HG03520 (cell line): ENCODE measurements around the gene RRAGD.
A peak's percentile ranks its signal among the peaks of the same experiment; 100 is the strongest.

Experiments
- ATAC-seq: cut with Tn5 transposase; IDR thresholded peaks from one replicate; pipeline ENCODE4 v1.9.1; 2021; ENCODE audit warnings: mild to moderate bottlenecking, moderate library complexity; ENCODE audit not compliant: unreplicated experiment

The RRAGD gene

DNA sequence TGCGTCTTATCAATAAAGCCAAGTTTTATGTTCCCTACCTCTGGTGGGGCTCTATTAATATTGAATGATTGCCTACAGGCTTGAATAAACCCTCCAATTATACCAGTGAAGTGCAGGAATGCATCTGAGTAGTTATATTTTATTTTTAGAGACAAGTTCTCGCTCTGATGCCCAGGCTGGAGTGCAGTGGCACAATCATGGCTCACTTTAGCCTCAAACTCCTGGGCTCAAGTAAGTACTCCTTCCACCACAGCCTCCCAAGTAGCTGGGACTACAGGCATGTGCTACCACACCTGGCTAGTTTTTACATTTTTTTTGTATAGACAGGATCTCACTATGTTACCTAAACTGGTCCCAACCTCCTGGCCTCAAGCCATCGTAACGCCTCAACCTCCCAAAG, 33.4 kb downstream of the RRAGD start:
- ATAC-seq, result no peak

DNA sequence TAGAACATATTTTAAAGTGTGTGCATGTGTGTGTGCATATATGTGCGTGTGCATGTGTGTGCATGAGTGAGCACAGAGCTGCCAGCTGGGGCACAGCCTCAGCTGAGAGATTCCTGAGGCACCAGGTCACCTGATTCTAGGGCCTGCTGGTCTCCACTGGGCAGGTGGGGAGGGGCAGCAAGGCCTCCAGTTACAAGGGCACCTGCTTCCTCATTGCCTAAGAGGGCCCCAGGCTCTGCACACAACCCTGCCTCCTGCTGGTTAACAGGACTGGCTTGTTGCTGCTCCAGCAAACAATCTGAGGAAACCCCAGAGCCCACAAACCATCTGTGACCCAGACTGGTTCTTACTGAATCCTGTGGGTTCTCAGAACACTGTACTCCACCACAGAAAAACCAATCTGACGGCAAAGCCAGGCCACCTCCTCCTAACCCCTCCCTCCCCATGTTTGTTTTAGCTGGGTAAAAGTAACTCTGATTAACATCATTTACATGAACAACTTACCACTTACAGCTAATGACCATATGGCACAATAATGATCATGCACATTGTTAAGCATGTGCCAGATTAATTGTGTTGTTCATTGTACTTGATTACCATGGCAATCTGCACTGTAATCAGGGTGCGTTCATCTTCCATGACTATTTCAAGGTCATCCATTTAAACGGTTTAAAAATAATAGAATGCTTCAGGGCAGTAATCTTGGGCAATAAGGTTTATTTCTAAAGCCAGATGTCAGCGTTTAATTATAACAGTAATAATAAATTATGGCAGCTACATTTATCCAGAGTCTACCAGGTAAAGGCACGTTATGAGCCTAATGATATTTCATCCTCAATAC, 36.4 kb downstream of the RRAGD start:
- peak; percentile 76 for ATAC-seq

DNA sequence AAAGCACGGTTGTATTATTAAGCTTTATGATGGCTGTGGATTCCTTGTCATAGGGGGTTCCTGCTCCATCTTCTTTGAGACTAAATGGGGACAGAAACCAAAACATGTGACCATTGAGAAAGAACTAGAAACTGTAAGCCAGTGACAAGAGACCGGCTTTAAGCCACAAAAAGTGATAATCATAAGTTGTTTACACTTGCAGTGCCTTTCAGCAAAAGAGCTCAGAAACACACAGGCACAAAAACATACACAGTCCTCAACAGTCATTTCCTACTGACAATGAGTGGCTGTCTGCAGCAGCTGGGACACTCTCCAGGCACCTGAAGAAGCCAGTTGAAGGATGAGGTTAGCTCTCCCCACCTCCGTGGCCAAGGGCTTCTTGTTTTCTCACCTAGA, 39.6 kb downstream of the RRAGD start:
- peak; percentile 42 for ATAC-seq

DNA sequence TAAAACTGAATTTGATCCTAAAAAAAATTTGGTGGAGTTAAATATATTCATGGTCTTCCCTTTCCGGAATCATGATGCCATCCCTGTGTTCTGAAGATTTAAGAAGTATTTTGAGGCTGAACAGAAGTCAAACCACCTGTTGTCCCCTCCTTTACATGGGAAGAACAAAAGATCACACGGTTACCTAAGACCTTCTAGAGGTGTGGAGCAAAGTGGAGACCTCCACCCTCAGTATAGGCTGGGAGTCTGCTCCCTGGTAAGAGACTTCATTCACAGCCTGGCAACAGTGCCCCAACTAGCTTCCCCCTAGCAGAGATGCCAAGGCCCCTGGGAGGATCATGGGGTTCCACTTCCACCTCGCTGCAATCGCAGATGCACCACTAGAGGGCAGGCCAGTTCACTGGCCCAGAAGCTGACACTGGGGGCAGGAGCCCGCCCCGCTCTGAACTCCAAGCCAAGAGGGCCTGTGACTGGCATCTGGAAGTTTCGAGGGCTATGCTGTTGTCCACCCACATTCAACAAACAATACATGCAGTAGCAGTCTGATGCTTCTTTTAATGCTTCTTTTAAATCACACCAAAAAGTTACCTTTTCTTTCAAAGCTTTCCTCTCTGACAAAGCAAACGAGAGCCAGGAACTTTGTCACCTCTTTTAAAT, 40.1 kb downstream of the RRAGD start:
- peak; percentile 49 for ATAC-seq

DNA sequence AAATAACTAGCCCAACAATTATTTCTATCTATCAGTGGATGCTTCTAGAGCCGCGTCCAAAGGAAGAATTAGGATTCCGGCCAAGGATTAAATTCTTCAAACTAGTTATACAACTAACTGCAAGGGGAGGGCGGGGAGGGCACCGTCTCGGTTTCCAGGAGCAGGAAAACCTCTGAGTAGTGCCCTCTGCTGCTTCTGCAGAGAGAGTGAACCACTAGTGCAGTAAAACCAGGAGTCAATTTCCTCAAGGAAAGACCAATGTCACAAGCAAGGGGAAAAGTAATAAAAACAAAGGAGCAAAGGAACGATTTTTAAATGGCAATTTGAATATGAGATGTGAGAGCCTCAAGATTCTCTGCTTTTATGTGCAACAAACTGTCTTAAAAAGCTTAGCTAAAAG, 43.1 kb downstream of the RRAGD start:
- ATAC-seq, result no peak

DNA sequence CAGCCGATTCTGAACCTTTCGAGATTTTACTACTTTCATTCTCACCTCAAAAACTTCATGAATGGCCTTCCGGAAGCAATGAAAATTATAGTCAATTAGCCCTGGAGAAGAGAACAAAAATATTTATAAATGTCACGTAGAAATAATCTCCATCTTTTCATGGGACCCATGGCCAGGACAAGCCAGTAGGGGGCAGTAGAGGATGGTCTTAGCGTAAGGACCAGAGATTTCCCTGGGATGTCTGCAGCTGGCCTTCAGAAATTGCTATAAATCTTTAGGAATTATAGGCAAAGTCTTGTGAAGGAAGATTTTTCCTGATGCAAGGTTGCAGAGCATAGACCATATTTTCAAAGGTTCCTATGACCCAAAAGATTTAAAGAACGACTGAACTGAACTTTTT, 44.0 kb downstream of the RRAGD start:
- no peak for ATAC-seq

DNA sequence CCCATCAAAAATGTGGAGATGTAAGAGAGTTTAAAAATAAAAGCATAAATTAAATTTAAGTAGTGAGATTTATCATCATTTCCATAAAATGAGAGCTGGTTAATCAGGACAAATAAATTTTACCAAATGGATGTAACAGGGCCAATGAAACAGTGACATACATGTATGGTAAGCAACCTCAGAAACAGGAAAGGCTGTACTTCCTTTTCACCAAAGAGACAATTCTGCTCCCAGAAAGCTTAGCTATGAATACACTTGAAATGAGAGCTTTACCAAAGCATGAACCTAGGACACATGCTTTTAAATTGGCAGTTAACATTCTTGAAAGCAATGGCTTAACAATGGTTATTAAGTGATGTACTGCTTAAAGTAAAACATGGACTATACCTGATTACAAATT, 47.5 kb downstream of the RRAGD start:
- no peak for ATAC-seq

DNA sequence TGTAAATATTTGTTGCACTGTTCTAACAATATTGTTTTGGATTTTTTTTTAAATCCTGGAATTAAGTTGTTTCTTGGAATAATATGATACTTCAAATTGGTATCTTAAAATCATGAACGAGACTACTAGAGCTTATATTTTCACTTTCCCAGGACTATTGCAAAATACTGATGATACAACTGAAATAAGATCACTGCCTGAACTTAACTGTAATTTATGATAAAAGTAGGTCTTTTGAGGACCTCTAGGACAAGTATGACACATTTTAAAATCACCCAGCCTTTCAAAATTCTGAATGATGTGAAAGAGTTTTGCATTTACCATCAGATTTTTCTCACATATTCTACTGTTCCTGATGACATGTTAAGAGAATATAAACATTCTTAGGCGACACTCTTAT, 50.9 kb downstream of the RRAGD start:
- no peak for ATAC-seq

DNA sequence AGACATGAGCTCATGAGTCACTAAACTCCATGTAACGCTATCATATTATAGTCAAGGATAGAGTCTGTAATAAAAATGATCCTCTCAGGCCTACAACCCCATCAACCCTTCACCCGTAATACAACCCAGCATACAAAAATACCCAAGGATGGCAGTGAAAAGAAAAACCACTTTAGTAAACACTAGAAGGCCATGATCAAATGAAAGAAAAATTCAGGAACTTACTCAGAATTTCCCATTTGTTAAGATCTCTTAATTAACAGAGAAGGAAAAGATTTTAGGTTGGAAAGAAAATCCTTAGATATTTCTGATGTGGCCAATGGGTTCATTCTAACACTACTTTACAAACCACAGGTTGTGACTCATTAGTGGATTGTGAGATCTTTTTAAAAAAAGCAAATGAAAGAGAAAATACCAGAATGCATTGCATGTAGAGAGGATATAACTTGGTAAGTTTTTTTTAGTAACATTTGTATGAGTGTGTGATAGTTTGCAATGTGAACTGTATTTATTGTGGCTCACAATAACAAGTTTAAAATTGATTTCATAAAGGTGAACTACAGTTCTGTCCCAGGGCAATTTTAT, 51.6 kb downstream of the RRAGD start:
- ATAC-seq, result peak; percentile 47

DNA sequence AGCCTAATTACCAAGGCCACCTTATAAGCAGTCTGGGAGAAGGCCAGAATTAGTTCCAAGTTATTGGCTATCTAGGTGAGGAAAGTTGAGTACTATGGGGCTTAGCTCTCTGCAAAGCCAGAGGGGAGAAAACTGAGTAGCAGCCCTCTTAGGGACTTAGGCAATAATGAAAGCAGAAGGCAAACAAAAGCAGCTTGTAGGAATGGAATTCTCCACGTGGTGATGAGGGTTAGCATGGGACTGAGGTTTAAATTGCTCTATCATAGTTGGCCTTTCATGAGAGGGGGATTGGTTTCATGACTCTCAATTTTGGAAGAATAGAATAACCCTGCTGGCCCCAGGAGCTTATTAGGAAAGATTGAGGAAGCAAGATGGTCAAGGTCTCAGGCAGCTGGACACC, 52.5 kb downstream of the RRAGD start:
- no peak for ATAC-seq

DNA sequence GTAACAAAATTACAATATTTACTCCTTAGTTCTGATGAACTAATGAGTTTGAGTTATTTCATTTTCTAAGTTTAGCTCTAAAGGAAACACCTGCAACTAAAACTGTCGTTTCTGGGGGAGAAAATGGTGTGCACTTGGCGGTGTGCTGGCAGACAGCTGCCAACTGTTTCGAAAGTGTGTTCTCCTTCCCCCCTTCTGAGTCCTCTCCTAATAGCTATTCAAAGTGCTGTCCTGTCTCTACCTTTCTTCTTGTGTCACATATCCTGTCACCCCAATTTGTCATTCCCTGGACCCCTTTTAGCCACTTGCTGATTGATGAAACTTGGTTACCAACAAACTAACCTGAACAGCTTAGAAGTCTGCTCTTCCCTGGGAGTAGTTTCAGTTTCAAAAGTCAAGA, 54.7 kb downstream of the RRAGD start:
- peak; percentile 42 for ATAC-seq

DNA sequence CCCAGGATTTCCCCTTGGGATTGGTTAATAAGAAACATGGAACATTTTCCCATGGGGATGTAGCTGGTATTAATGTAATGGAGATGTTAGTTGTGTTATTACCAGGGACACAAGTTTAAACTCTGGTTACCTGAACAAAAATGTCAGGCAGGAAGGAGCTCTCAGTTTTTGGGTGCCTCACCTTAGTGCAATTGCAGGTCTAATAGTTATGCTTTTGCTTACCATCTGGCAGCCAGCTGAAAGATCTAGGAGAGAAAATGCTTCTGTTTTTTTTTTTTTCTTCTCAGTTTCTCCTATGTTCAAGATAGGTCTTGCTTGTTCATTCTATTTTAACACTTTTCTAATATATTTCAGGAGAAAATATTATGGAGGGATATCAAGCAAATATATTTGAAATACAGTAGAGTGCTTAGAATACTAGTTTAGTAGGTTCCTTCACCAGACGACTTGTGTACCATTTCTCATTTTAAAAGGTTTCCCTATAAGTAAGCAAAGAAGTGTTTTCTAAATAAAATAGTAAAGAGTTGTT, 55.4 kb downstream of the RRAGD start:
- ATAC-seq, result no peak

DNA sequence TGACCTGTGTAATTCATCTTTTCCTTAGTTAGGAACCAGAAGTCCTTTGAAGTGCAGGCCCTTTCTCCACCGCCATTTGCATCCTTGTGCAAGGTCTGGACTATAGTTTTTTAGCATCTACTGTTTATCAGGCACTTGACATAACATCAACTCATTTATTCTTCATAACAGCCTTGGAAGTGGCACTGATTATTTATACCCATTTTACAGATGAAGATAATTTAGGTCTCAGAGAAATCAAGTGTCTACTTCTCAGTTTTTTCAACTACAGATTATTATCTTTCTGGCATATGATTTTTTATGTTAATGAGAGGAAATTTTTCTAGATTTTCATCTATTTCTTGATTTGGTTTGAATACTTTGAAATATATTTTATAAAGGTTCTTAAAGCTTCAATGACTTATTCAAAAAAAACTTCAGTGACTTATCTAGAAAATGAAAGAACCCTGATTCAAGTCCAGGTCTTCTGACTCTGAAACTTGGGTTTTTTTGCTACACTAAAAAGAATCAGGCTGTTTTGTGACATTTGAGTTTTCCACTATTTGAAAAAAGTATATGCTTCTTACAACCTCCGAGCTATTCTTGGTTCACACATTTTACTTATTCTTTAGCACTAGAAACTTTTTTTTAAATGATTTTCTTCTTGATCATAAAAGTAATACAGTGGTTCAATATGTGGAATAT, 56.4 kb downstream of the RRAGD start:
- ATAC-seq, result no peak

DNA sequence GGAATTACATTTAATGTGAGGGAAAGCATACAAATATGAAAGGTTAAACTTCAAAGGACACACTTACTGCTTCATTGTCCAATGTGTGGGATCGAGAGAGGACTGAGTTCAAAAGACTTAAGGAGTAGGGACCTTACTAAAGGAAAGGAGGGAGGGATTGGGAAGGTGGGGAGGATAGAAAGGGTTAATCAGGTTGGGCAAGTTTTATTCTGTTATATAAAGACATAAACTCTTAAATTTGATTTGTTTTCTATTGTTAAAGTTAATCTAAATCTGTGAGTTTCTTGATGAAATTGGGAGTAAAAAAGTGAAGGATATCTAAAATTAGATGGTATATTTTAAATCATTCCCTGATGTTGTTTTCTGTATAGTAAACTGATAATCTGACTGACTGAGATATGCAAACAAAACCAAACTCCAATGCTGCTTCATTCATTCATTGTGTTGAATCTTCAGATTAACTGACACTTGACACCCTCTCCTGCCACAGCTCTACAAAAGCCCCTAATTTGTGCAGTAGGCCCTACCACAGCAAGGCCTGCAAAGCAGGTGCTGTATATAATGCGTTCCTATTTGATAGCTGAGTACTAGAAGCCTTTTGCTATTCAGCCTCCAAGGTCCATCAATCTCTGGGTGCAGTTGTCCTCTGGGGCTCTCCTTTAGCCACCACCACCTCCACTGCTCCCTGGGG, 58.2 kb downstream of the RRAGD start:
- ATAC-seq, result no peak

DNA sequence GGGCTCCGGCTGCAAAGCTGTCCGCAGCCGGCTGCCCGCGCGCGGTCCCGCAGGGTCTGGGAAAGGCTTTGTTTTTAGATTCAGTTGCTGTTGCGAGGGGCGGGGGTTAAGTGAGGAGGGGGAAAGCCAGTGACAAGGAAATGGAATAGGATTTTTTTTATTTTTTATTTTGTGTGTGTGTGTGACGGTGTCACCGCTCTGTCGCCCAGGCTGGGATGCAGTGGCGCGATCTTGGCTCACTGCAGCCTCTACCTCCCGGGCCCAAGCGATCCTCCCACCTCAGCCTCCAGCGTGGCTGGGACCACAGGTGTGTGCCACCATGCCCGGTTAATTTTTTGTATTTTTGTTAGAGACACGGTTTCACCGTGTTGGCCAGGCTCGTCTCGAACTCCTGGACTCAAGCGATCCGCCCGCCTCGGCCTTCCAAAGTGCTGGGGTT, 58.9 kb downstream of the RRAGD start:
- no peak for ATAC-seq

DNA sequence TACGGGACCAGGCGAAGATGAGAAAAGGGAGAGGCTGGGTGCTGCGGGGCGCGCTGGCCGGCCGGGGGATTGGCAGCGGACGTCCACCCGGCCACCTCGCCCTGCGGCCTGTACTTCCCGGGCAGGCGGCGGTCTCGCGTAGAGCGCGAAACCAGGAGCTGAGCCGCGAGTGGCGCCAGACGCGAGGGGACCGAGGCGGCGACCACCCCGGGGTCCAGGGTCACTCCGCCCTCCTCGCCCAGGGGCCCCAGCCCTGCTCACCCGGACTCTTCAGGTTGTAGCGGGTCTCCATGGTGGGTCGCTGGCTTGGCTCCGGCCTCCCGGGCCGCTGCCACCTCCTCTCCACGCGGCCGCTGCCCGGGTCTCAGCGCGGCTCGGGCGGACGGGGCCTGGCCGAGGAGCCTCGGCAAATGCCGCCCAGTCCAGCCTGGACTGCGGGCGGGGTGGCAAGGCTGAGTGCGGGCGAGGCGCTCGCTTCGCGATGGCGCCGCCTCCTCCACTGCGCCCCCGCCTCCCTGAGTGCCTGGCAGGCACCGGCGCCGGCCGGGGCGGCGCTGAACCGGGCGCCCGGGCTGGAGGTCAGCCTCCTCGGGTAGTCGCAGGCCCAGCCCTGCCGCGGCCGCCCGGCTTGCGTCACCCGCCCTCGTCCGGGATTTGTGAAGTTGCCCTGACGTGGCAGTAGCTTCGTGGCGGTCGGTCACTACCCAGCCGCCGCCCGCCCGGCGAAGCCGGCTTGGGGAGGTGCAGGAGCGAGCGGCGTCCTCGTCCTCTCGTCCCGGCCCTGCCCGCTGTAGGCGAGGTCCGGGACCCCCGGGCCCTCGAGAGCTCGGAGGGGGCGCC, 59.6 kb downstream of the RRAGD start, which contains the start of gene UBE2J1:
Gene UBE2J1, minus strand, starts transcription at position 445 of the 840 bp plus-strand sequence. Its CDS starts 153 bp downstream, at position 292.
- ATAC-seq, result peak; percentile 31

DNA sequence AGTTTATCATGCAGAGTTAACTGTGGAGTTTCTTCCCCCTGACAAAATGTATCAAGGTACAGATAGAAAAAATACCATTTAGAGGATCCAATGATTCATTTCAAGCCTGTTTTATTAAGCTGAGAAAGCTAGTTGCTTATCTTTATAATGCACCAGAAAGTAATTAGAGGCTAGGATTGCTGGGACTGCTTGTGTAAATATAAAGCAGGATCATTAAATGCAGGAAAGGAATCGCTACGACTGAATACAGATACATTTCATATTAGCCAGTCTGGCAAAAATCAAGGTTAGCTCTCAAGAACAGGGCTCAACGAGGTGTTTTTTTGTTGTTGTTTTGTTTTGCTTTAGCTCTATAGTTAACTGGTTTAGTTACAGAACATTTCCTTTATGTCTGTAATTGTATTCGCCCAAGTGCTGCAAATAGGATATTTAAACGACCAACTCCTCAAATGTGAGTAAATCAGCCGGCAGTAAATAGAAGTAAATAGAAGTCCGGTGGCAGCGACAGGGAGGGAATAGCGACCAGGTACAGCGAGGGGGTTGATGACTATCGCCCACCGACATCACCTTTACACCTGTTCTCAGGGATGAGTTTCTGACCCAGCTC, 60.3 kb downstream of the RRAGD start:
- ATAC-seq, result no peak

DNA sequence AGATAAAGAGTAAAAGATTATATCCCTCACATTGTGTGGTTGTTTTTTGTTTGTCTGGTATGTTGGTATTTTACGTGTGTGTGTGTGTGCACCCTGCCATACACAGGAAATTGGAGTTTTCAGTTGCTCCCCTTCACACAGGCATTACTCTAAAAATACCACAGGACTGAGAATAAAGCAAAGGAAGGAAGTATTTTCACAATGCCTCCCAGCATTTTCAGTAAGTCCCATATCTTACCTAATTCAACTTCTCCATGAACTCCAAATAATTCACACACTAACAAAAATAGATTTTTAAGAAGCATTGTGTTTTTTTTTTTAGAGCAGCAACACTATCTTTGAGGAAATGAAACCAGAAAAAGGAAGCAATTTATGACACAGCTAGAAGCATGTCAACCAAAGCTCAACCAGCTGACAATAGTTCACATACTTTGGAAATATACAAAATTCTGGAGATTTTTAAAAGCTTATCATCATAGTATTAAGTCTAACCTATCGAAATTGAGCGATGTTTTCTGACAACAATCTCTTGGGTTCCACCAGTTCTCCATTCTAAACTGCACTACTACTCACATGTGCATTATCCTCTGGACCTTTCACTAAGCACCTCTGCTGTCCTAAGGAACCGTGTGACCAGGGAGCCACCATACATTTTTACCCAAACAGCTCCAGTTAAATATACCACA, 61.6 kb downstream of the RRAGD start:
- peak; percentile 38 for ATAC-seq

DNA sequence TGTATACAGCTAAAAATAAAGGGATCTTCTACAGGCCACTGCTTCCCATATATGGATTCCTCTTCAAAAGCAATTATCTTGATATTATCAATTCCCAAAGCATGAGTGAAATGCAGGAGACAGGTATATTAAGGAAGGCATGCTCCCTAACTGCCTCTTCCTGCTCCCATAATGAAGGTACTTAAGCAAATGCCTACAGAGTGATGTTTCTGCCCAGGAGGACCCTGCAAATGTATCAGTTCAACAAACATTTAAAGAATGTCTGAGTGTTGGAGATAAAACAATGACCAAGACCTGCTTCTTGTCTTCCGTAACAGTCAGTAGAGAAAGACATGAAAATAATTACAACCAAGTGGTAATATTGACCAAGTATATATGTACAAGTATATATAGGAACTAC, 63.7 kb downstream of the RRAGD start:
- ATAC-seq, result no peak
